PC-3 (cell line): ENCODE measurements around the gene OSBPL9.

ENCODE experiments used
- EZH2 ChIP-seq: fragments of 300-600 bp; sonication (generic); IDR thresholded peaks from one replicate; pipeline ENCODE4 v1.6.1; 2017; ENCODE audit warnings: antibody characterized with exemption, mild to moderate bottlenecking, low read length; ENCODE audit not compliant: unreplicated experiment
- EZH2phosphoT487 ChIP-seq: fragments of 300-600 bp; sonication (generic); IDR thresholded peaks from 2 replicates; pipeline ENCODE4 v1.6.1; 2018; ENCODE audit warnings: mild to moderate bottlenecking, antibody characterized with exemption, low read length, borderline replicate concordance
- TF ChIP-seq, protein P1 (sequence below): fragments of 300-600 bp; sonication (generic); conservative IDR thresholded peaks from 2 replicates; pipeline ENCODE4 v1.5.1; 2017; ENCODE audit warnings: antibody characterized with exemption, low read depth, mild to moderate bottlenecking, low read length

DNA sequence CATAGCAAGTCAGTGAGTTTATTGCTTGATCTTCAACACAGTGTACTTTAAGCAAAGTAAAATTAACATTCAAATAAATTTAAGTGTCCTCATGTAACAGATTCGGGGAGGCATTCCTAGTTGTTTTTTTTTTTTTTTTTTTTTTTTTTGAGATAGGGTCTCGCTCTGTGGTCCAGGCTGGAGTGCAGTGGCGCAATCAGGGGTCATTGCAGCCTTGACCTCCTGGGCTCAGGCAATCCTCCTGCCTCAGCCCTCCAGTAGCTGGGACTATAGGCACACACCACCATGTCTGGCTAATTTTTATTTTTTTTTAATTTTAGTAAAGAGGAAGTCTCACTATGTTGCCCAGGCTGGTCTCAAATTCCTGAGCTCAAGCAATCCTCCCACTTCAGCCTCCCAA is 22.8 kb downstream of the OSBPL9 start:
- TF ChIP-seq, protein P1, sequence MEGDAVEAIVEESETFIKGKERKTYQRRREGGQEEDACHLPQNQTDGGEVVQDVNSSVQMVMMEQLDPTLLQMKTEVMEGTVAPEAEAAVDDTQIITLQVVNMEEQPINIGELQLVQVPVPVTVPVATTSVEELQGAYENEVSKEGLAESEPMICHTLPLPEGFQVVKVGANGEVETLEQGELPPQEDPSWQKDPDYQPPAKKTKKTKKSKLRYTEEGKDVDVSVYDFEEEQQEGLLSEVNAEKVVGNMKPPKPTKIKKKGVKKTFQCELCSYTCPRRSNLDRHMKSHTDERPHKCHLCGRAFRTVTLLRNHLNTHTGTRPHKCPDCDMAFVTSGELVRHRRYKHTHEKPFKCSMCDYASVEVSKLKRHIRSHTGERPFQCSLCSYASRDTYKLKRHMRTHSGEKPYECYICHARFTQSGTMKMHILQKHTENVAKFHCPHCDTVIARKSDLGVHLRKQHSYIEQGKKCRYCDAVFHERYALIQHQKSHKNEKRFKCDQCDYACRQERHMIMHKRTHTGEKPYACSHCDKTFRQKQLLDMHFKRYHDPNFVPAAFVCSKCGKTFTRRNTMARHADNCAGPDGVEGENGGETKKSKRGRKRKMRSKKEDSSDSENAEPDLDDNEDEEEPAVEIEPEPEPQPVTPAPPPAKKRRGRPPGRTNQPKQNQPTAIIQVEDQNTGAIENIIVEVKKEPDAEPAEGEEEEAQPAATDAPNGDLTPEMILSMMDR = no peak
- TF ChIP-seq EZH2 = no peak
- TF ChIP-seq EZH2phosphoT487 = no peak
